UCSD-AML1 (cell line): Measurements from ENCODE around the gene C2orf74.

Experiments used
- DNase-seq: peaks from one replicate; lab custom pipeline; 2025; ENCODE audit not compliant: unreplicated experiment; lab: John Stamatoyannopoulos, UW

Gene C2orf74

DNA sequence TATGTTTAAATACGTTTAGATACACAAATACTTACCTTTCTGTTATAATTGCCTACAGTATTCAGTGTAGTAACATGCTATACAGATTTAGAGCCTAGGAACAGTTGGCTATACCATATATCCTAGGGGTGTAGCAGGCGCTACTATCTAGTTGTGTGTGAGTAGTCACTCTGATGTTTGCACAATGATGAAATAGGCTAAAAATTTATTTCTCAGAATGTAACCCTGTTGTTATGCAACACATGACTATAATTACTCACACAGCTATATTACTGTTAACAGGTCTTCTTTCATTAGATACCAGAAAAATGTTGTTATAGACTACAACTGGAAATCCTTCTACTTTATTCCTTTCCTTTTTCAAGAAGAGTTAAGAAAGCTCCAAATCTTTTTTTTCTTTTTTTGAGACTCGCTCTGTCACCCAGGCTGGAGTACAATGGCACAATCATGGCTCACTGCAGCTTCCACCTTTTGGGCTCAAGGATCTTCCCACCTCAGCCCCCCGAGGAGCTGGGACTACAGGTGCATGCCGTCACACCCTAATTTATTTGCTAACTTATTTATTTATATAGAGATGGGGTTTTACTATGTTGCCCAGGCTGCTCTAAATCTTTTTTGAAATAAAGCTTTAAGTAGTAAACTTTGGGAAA is 48.5 kb downstream of the C2orf74 start:
- DNase-seq = no peak

DNA sequence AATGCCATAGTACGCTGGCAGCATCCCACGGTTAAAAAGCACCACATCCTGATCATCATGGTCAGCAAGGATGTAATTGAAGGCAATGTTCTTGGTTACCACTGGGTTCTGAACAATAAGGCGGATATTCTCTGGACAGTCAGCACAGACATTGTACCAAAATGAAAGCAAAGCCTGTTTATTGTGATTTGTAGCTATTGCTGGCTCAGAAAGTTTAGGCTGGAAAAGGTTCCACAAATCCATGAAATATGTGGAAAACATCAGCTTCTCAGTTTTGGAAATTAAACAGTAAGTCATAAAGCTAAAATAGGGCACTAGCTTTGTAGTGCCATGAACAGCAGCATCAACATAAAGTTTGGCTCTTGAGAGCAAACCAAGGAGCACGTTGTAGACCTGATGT is 52.2 kb downstream of the C2orf74 start:
- DNase-seq = no peak
